WERI-Rb-1 (cell line): Measurements from ENCODE around the gene KCNJ14.

Experiments used
- DNase-seq: peaks from one replicate; pipeline ENCODE4 v3.0.0-alpha.2; 2020
- H3K27ac ChIP-seq: fragments of 250-450 bp; sonication (Bioruptor Pico); 2 replicates; pipeline ENCODE4 v1.5.1; 2020; ENCODE audit warnings: mild to moderate bottlenecking, moderate library complexity
- H3K27me3 ChIP-seq: fragments of 250-450 bp; sonication (Bioruptor Pico); 2 replicates; pipeline ENCODE4 v1.5.1; 2021; ENCODE audit warnings: mild to moderate bottlenecking, low read depth, moderate library complexity; ENCODE audit not compliant: insufficient read depth, severe bottlenecking
- H3K36me3 ChIP-seq: fragments of 250-450 bp; sonication (Bioruptor Pico); 2 replicates; pipeline ENCODE4 v1.5.1; 2020; ENCODE audit warnings: mild to moderate bottlenecking, moderate library complexity
- H3K4me3 ChIP-seq: 2 replicates; pipeline ENCODE4 v1.5.1; 2011; ENCODE audit warnings: low read depth, mild to moderate bottlenecking, control low read depth, low read length
- H3K9me3 ChIP-seq: fragments of 250-450 bp; sonication (Bioruptor Pico); 2 replicates; pipeline ENCODE4 v1.5.1; 2021; ENCODE audit warnings: mild to moderate bottlenecking, moderate library complexity; ENCODE audit not compliant: severe bottlenecking
- CTCF ChIP-seq: IDR thresholded peaks from 2 replicates; pipeline ENCODE4 v1.5.1; 2011; ENCODE audit warnings: low read depth, mild to moderate bottlenecking, control low read depth, inconsistent platforms, low read length

Gene KCNJ14

GRCh38 chr19:48489608-48490216 is 34.3 kb downstream of the KCNJ14 start:
- Histone ChIP-seq H3K36me3 (no peaks in the 10 kb centered on the region), H3K4me3 (no peak overlapping the region), H3K27me3 (peaks cover 7% of the 10 kb centered on the region), H3K27ac (no peak overlapping the region), H3K9me3 (no peaks in the 10 kb centered on the region)
- peak; percentile 94 for TF ChIP-seq CTCF
- peak; percentile 78 for DNase-seq

GRCh38 chr19:48490981-48491792 is 35.8 kb downstream of the KCNJ14 start:
- peak; percentile 70 for DNase-seq
- peak overlapping the region; percentile 41 for H3K4me3 ChIP-seq

GRCh38 chr19:48491793-48492123 is 36.4 kb downstream of the KCNJ14 start:
- no peaks in the 10 kb centered on the region for H3K9me3 ChIP-seq
- no peak for TF ChIP-seq CTCF
- peaks cover 7% of the 10 kb centered on the region for H3K27me3 ChIP-seq
- H3K4me3 ChIP-seq: peak overlapping the region; percentile 41
- H3K27ac ChIP-seq: no peak overlapping the region; the same call in 1 of the 2 replicates
- H3K36me3 ChIP-seq: no peaks in the 10 kb centered on the region
- peak; percentile 60 for DNase-seq

More at GRCh38 chr19:48490981-48491792, 35.8 kb downstream of the KCNJ14 start:
- no peaks in the 10 kb centered on the region for H3K9me3 ChIP-seq
- no peak for TF ChIP-seq CTCF
- H3K27ac ChIP-seq: no peak overlapping the region; the same call in 1 of the 2 replicates
- no peaks in the 10 kb centered on the region for H3K36me3 ChIP-seq
- H3K27me3 ChIP-seq: peaks cover 7% of the 10 kb centered on the region

DNA sequence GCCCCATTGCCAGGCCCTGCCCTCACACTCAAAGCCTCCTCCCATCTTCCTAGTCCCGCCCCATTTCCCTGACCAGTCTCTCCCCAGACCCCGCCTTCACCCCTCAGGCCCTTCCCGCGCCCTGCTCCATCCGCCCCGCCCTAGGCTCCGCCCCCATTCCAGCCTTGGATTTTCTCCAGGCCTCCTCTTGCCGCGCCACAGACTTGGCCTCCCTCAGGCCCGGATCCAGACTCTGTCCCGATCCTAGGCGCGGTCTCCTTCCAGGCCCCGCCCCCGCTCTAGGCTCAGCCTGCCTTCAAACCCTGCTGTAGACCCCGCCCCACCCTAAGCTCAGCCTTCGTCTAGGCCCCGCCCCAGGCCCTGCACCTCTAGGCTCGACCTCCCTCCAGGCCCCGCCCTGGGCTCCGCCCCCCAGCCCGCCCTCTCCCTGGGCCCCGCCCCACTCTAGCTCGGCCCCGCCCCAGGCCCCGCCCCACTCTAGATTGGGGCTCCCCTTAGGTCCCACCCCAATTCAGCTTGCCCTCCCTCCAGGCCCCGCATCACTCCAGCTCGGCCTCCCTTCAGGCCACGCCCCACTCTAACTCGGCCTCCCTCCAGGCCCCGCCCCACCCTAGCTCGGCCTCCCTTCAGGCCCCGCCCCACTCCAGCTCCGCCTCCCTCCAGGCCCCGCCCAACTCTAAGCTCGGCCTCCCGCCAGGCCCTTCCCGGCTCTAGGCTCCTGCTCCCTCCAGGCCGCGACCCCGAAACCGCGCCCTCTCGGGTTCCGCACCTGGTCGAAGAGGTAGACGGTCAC is 37.7 kb downstream of the KCNJ14 start:
- peak; percentile 63 for DNase-seq
- no peak for TF ChIP-seq CTCF
- H3K4me3 ChIP-seq: no peak overlapping the region
- H3K27me3 ChIP-seq: peaks cover 7% of the 10 kb centered on the region
- no peaks in the 10 kb centered on the region for H3K9me3 ChIP-seq
- no peak overlapping the region for H3K27ac ChIP-seq
- no peaks in the 10 kb centered on the region for H3K36me3 ChIP-seq

DNA sequence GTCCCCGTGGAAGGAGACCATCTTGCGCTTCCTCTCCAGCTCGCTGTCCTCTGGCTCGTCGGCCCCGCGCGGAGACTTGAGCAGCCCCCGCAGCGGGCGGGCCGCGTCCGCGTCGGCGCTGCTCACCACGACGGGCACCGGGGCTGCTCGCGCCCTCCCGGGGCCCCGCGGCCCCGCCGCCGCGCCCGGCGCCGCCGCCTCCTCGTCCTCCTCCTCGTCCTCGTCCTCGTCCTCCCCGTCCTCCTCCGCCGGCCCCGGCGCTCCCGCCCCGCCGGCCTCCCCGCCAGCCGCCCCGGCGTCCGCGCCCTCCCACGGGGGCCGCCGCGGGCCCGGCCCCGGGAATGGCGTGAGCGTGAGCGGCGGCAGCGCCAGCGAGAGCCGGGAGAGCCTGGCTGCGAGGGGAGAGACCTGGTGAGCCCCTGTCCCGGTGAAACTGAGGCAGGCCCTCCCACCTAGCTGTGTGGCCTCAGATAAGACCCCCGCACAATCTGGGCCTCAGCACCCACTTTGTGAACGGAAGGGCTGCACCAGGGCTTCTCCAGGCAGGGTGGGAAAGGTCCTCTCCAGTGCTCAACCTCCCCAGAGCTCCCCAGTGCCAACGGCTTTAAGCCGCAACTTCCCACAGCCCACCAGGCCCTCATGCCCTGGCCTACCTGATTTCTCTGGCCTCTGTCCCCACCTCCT is 38.5 kb downstream of the KCNJ14 start:
- no peaks in the 10 kb centered on the region for H3K36me3 ChIP-seq
- H3K9me3 ChIP-seq: no peaks in the 10 kb centered on the region
- peaks cover 7% of the 10 kb centered on the region for H3K27me3 ChIP-seq
- no peak overlapping the region for H3K4me3 ChIP-seq
- no peak overlapping the region for H3K27ac ChIP-seq
- no peak for TF ChIP-seq CTCF
- DNase-seq: no peak
